Heart right ventricle (tissue), 16 donors: Measurements from ENCODE around the gene IL16. TPM values are rescaled to one million over a fixed set of nuclear protein-coding genes. Genes with fewer than 3 reads are reported as not detected.
A peak's percentile ranks its signal among the peaks of the same experiment; 100 is the strongest.

Experiments
- ATAC-seq, 8 donors: fragments of 200-7000 bp; cut with Tn5 transposase; one replicate each; pipeline ENCODE4 v1.9.1; 2020; ENCODE audit warnings: mild to moderate bottlenecking in 8 of 8, moderate library complexity in 8 of 8, moderate number of reproducible peaks in 1 of 8
- DNase-seq, 2 donors: peaks; one replicate each; pipeline ENCODE4 v3.0.0-alpha.2; 2020
- H3K27ac ChIP-seq, 10 donors: fragments of 200-600 bp; sonication (generic) in 2 of 10; one replicate each; pipeline versions ENCODE4 v1.5.0 to v1.8.0; 2020 to 2022; ENCODE audit warnings: mild to moderate bottlenecking in 3 of 10
- H3K27me3 ChIP-seq, 7 donors: fragments of 200-600 bp; one replicate each; pipeline ENCODE4 v1.8.0; 2021 to 2022; ENCODE audit warnings: mild to moderate bottlenecking in 2 of 7
- H3K36me3 ChIP-seq, 9 donors: fragments of 200-600 bp; sonication (generic) in 1 of 9; one replicate each; pipeline versions ENCODE4 v1.5.0 to v1.8.0; 2020 to 2022; ENCODE audit warnings: mild to moderate bottlenecking in 2 of 9
- H3K4me1 ChIP-seq, 9 donors: fragments of 200-600 bp; sonication (generic) in 1 of 9; one replicate each; pipeline versions ENCODE4 v1.5.0 to v1.8.0; 2020 to 2022; ENCODE audit warnings: mild to moderate bottlenecking in 4 of 9
- H3K4me3 ChIP-seq, 10 donors: fragments of 200-600 bp; sonication (generic) in 2 of 10; one replicate each; pipeline versions ENCODE4 v1.5.0 to v1.8.0; 2020 to 2022; ENCODE audit warnings: mild to moderate bottlenecking in 7 of 10, moderate library complexity in 2 of 10
- H3K9me3 ChIP-seq, 11 donors: fragments of 200-600 bp in 10 of 11; sonication (generic) in 2 of 11; one replicate each; pipeline versions ENCODE4 v1.5.0 to v1.8.0; 2013 to 2022; ENCODE audit warnings: mild to moderate bottlenecking in 2 of 11, control low read depth in 1 of 11, moderate library complexity in 1 of 11
- CTCF ChIP-seq, 9 donors: fragments of 200-600 bp; sonication (generic) in 2 of 9; IDR thresholded peaks; one replicate each; pipeline versions ENCODE4 v1.5.0 to v1.8.0; 2021 to 2022; ENCODE audit warnings: antibody characterized with exemption in 9 of 9, mild to moderate bottlenecking in 5 of 9, moderate library complexity in 1 of 9
- WGBS, 2 donors: extraction: QIAGEN DNeasy Blood & Tissue Kit; methylation state at CpG; one replicate each; pipeline ENCODE4 v1.1.7; 2013; ENCODE audit warnings: inconsistent platforms in 1 of 2; 5-methylcytosine and 5-hydroxymethylcytosine counted together
- intact Hi-C, 10 donors: fragments of 100-400 bp; cut with DNase I; formaldehyde crosslinking; loops; one replicate each; pipeline versions ENCODE4 v1.11.1 to v1.14.2; 2022
- polyA plus RNA-seq, 2 donors: library from polyadenylated mRNA; stranded (reverse); fragments of 200-250 nt; gene quantifications; one replicate each; pipeline ENCODE4 v1.2.3, GENCODE V29; 2013
- total RNA-seq, 10 donors: library from RNA; stranded (reverse); fragmentation: NEBNext Ultra II Directional in 3 of 10; extraction: Animal tissue kit (Norgen Biotek cat#: 25700) in 3 of 10; gene quantifications; one replicate each; pipeline versions ENCODE4 v1.2.1 to v1.2.4, GENCODE V29; 2021 to 2023
- donor health status: Arrhythmogenic right ventricular cardiomyopathy.
- donor health status: ischemic (EF 13 %, LVEDD 7.1; RV severe dilation, severe dysfunction).
- donor health status: healthy with polysubstance abuse.
- donor health status: DM: no; HTN: yes; CAD: no.
- donor health status: DM: no; HTN: no; CAD: no.
- donor health status: ischemic (EF 25% LVEDD 6.9; RV normal size, moderate dysfunction).
- donor health status: ischemic (EF 25% LVEDD 5.7; RV mildly dilated, moderate dysfunction).
- donor health status: healthy.
- donor health status: DM: yes; HTN: yes; CAD: no.
- donor health status: Ischemic cardiomyopathy.
- donor health status: ischemic (EF 35%, LVEDD 5.7; RV mildly dilated, moderate dysfunction).
- donor health status: nonischemic (EF 11% LVEDD 7.7; RV severe dilation, severe dysfunction).
- donor health status: DM: yes; HTN: yes; CAD: no.
- donor health status: PGD.
- donor health status: ischemic (EF 29% LVEDD 5.4; RV normal size, mild dysfunction).
- donor health status: nonischemic (EF 23%, LVEDD 6.1; RV moderate dilation, normal function).

Gene IL16
- total and polyA plus RNA-seq, 12 donors, result 3.3 to 13.1 (median 4.2) TPM

- peak overlapping the region in 7 of 10 donors; percentile 9 to 67 (median 42) for H3K4me3 ChIP-seq
- H3K27ac ChIP-seq, result peak overlapping the region in 7 of 10 donors; percentile 46 to 92 (median 68)
- TF ChIP-seq CTCF (IDR thresholded peaks at IDR 0.05), result no peak
- 50 to 52% methylated on average over 3 of the region's 3 CpGs for WGBS, 2 donors
- H3K4me1 ChIP-seq, result peaks cover 6 to 95% (median 32%) of the 10 kb centered on the region in 9 donors
- intact Hi-C loops, result no loop called here
- no peaks in the 10 kb centered on the region for H3K9me3 ChIP-seq
- H3K27me3 ChIP-seq, result peaks cover 0 to 3% (median 0%) of the 10 kb centered on the region in 7 donors
- DNase-seq, result no peak
- ATAC-seq, result peak in 1 of 8 donors; percentile 34
- H3K36me3 ChIP-seq, result peaks cover 0 to 37% (median 0%) of the 10 kb centered on the region in 9 donors
Measured at GRCh38 chr15:81297147-81297572, 100.5 kb downstream of the IL16 start.

DNA sequence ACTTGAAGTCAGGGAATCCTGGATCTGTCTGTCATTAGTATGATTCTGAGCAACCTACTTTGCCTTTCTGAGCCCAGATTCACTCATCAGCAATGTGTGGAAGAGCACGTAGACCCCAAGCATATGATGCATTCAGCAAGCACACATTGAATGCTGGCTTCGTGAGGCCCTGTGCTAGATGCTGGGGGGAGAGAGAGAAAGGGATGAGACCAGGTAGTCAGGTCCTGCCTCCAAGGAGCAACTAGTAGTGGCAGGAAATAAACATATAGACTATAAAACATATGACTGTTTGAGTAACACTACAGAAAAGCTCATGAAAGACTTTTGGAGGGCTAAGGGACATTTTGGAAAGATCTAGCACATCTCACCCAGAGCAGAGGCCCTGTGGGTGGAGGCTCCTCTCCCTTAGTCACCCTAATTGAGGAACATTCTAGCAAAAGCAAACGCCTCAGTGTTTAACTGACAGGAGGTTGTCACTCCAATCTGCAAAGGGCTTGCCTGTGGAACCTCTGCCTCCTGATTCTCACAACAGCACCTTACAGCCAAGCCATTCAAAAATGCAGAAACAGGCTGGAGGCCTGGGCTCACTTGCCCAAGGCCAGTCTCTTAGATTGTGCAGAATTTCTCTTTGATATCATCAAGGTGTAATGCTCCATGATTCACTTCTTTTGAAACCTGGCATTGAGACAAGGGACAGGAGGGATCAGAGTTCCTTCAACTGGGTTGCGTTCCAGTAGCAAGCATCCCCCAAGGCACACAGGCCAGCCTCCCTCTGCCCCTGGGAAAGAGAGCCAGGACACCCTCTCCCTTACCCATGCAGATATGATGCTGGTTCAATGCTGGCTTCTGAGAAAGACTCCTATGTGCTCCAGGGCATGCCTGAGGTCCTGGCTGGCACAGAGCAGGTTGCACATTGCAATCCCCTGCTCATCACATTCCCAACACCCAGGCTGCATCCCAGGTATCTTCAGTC lies 101.2 kb downstream of the IL16 start:
- Histone ChIP-seq H3K27me3 (peaks cover 0 to 3% (median 0%) of the 10 kb centered on the region in 7 donors), H3K4me3 (peak overlapping the region in 7 of 10 donors; percentile 9 to 67 (median 42)), H3K36me3 (peaks cover 0 to 45% (median 0%) of the 10 kb centered on the region in 9 donors), H3K4me1 (peaks cover 6 to 95% (median 32%) of the 10 kb centered on the region in 9 donors), H3K9me3 (no peaks in the 10 kb centered on the region), H3K27ac (peak overlapping the region in 7 of 10 donors; percentile 46 to 92 (median 68))
- intact Hi-C loops, result no loop called here
- no peak for TF ChIP-seq CTCF (IDR thresholded peaks at IDR 0.05)
- ATAC-seq, result peak in 2 of 8 donors; percentile 23 to 30
- 81 to 89% methylated on average over 4 of the region's 4 CpGs for WGBS, 2 donors
- DNase-seq, result no peak

- Histone ChIP-seq H3K27me3 (peaks cover 0 to 3% (median 0%) of the 10 kb centered on the region in 7 donors), H3K9me3 (no peaks in the 10 kb centered on the region), H3K27ac (peak overlapping the region in 1 of 10 donors; percentile 92), H3K4me1 (peaks cover 6 to 95% (median 37%) of the 10 kb centered on the region in 9 donors), H3K4me3 (peak overlapping the region in 6 of 10 donors; percentile 39 to 67 (median 42)), H3K36me3 (peaks cover 0 to 52% (median 0%) of the 10 kb centered on the region in 9 donors)
- WGBS, 2 donors, result 83 to 93% methylated on average over 6 of the region's 6 CpGs
- no peak for TF ChIP-seq CTCF (IDR thresholded peaks at IDR 0.05)
- DNase-seq (no peak), ATAC-seq (no peak)
- intact Hi-C loops, result no loop called here
Measured at GRCh38 chr15:81298611-81299010, 101.9 kb downstream of the IL16 start.

- no peak for TF ChIP-seq CTCF (IDR thresholded peaks at IDR 0.05)
- intact Hi-C loops, result no loop called here
- DNase-seq, result no peak
- peaks cover 0 to 3% (median 0%) of the 10 kb centered on the region in 7 donors for H3K27me3 ChIP-seq
- H3K9me3 ChIP-seq, result no peaks in the 10 kb centered on the region
- 89 to 98% methylated on average over 3 of the region's 3 CpGs for WGBS, 2 donors
- no peak for ATAC-seq
- peak overlapping the region in 6 of 10 donors; percentile 8 to 67 (median 41) for H3K4me3 ChIP-seq
- H3K4me1 ChIP-seq, result peaks cover 6 to 95% (median 38%) of the 10 kb centered on the region in 9 donors
- H3K36me3 ChIP-seq, result peaks cover 0 to 57% (median 0%) of the 10 kb centered on the region in 9 donors
- H3K27ac ChIP-seq, result peak overlapping the region in 1 of 10 donors; percentile 92
Measured at GRCh38 chr15:81299156-81299555, 102.5 kb downstream of the IL16 start.
